Nephron (organoid): ENCODE data around the gene ALX1.

Experiments used
- H3K27ac Mint-ChIP-seq, 3 experiments: 2 replicates each; pipeline ENCODE4 v1.8.0; 2020; ENCODE audit warnings: mixed read lengths in 3 of 3, mild to moderate bottlenecking in 2 of 3, moderate library complexity in 1 of 3
- H3K27me3 Mint-ChIP-seq: 2 replicates; pipeline ENCODE4 v1.8.0; 2021; ENCODE audit warnings: low read depth, mild to moderate bottlenecking, moderate library complexity, mixed read lengths
- H3K36me3 Mint-ChIP-seq: 2 replicates; pipeline ENCODE4 v1.8.0; 2020; ENCODE audit warnings: low read depth, mixed read lengths
- H3K4me1 Mint-ChIP-seq: 2 replicates; pipeline ENCODE4 v1.8.0; 2020; ENCODE audit warnings: mixed read lengths
- H3K4me3 Mint-ChIP-seq, 3 experiments: 2 replicates each; pipeline ENCODE4 v1.8.0; 2020; ENCODE audit warnings: mild to moderate bottlenecking in 3 of 3, mixed read lengths in 3 of 3, moderate library complexity in 2 of 3
- H3K9me3 Mint-ChIP-seq: 2 replicates; pipeline ENCODE4 v1.8.0; 2020; ENCODE audit warnings: mixed read lengths
- TF ChIP-seq, protein P1 (sequence below), 3 experiments: fragments of 200-600 bp; sonication (generic); IDR thresholded peaks; one replicate each; pipeline ENCODE4 v1.5.0; 2021; ENCODE audit warnings: antibody characterized with exemption in 3 of 3; ENCODE audit not compliant: unreplicated experiment in 3 of 3

ALX1 gene

DNA sequence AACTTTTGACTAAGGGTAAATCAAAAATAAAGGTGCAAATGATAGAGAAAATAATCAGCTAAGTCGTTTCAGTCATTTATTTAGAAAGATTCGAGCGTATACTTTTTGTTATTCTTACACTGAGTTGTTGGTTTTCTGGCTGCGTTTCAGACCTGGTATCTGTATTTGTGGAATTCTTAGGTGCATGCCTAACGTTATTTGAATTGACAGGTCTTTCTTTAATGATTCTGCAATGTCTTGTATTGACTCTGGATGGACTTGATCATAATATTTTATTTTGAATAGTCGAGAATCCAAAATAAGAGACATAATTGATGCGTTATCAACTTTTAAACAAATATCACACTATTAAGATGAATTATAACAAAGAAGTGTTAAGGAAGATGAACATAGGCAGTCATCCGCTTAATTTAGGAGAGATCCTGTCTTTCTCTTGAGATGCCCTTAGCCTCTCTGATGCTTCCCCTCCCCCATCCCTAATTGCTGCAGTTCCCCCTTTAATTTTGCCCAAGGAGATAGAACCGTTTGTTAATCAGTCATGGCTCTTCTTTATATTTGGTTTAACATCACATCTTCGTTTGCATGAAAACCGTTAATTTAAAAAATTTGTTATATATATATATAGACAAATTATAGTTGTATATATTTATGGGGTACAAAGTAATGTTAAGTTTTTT, 1.8 kb downstream of the ALX1 start:
- peaks cover 36% of the 10 kb centered on the region for H3K4me1 Mint-ChIP-seq
- peaks cover 13% of the 10 kb centered on the region for H3K36me3 Mint-ChIP-seq
- H3K27ac Mint-ChIP-seq: peak overlapping the region; percentile 95 to 97 (median 95)
- H3K27me3 Mint-ChIP-seq: peaks cover 71% of the 10 kb centered on the region
- peak overlapping the region; percentile 94 to 96 (median 94) for H3K4me3 Mint-ChIP-seq
- peaks cover 3% of the 10 kb centered on the region for H3K9me3 Mint-ChIP-seq
- TF ChIP-seq, protein P1, sequence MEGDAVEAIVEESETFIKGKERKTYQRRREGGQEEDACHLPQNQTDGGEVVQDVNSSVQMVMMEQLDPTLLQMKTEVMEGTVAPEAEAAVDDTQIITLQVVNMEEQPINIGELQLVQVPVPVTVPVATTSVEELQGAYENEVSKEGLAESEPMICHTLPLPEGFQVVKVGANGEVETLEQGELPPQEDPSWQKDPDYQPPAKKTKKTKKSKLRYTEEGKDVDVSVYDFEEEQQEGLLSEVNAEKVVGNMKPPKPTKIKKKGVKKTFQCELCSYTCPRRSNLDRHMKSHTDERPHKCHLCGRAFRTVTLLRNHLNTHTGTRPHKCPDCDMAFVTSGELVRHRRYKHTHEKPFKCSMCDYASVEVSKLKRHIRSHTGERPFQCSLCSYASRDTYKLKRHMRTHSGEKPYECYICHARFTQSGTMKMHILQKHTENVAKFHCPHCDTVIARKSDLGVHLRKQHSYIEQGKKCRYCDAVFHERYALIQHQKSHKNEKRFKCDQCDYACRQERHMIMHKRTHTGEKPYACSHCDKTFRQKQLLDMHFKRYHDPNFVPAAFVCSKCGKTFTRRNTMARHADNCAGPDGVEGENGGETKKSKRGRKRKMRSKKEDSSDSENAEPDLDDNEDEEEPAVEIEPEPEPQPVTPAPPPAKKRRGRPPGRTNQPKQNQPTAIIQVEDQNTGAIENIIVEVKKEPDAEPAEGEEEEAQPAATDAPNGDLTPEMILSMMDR (IDR thresholded peaks at IDR 0.05; ENCODE audit: unreplicated experiment in 3 of 3): no peak

DNA sequence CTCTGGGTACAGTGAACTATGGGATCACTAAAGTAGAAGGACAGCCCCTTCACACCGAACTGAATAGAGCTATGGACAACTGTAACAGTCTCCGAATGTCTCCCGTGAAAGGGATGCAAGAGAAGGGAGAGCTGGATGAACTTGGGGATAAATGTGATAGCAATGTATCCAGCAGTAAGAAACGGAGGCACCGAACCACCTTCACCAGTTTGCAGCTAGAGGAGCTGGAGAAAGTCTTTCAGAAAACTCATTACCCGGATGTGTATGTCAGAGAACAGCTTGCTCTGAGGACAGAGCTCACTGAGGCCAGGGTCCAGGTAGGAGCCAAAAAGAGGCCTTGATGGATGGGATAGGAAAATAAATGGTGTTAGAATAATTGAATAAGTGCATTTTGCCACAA, 3.5 kb downstream of the ALX1 start:
- TF ChIP-seq, protein P1 (IDR thresholded peaks at IDR 0.05; ENCODE audit: unreplicated experiment in 3 of 3): no peak
- peaks cover 53% of the 10 kb centered on the region for H3K27me3 Mint-ChIP-seq
- peak overlapping the region; percentile 16 to 95 (median 82) for H3K27ac Mint-ChIP-seq
- H3K36me3 Mint-ChIP-seq: peaks cover 16% of the 10 kb centered on the region
- peaks cover 31% of the 10 kb centered on the region for H3K4me1 Mint-ChIP-seq
- H3K9me3 Mint-ChIP-seq: no peaks in the 10 kb centered on the region
- peak overlapping the region; percentile 94 to 96 (median 94) for H3K4me3 Mint-ChIP-seq

DNA sequence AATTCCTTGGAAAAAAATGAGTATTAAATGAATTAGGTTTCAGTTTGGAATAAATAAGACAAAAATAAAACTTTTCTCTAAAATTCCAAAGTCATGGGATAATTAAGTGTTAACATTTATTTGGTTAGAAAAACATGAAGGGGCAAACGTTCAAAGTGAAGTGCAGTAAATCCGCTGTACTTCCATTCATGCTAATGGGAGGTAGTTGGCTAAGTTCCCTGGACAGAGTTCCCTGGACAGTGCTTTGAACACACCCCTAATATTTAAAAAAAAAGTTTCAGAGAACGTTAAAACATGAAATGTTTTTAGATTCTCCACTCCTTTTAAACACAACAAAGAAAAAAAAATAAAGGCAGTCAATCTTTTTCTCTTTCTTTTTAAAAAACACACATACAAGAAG, 16.3 kb downstream of the ALX1 start:
- peaks cover 17% of the 10 kb centered on the region for H3K36me3 Mint-ChIP-seq
- TF ChIP-seq, protein P1 (IDR thresholded peaks at IDR 0.05; ENCODE audit: unreplicated experiment in 3 of 3): no peak
- peak overlapping the region; percentile 48 to 73 (median 72) for H3K27ac Mint-ChIP-seq
- H3K4me3 Mint-ChIP-seq: peak overlapping the region in 2 of 3 experiments; percentile 38 to 74
- H3K9me3 Mint-ChIP-seq: no peaks in the 10 kb centered on the region
- peaks cover 10% of the 10 kb centered on the region for H3K4me1 Mint-ChIP-seq
- H3K27me3 Mint-ChIP-seq: no peaks in the 10 kb centered on the region

DNA sequence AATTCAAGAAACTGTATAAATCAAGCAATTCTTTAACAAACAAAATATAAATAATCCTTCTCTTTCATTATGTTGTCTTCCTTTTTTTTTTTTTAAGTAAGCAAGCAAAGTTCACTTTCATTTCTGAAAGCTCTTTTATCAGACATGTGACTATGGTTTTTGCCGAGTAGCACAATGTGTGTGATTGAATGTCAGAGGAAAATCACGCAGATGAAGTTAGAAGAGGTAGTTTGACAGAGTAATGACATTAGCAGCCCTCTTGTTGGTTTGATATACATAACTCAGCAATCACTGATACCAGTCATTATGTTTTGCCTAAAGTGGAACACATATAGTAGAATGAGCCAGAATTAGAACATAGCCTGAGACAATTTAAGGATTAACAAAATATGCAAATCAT, 19.0 kb downstream of the ALX1 start:
- H3K4me1 Mint-ChIP-seq: peaks cover 11% of the 10 kb centered on the region
- no peaks in the 10 kb centered on the region for H3K9me3 Mint-ChIP-seq
- no peak overlapping the region for H3K27ac Mint-ChIP-seq
- H3K27me3 Mint-ChIP-seq: no peaks in the 10 kb centered on the region
- TF ChIP-seq, protein P1 (IDR thresholded peaks at IDR 0.05; ENCODE audit: unreplicated experiment in 3 of 3): no peak
- no peak overlapping the region for H3K4me3 Mint-ChIP-seq
- peaks cover 19% of the 10 kb centered on the region for H3K36me3 Mint-ChIP-seq

DNA sequence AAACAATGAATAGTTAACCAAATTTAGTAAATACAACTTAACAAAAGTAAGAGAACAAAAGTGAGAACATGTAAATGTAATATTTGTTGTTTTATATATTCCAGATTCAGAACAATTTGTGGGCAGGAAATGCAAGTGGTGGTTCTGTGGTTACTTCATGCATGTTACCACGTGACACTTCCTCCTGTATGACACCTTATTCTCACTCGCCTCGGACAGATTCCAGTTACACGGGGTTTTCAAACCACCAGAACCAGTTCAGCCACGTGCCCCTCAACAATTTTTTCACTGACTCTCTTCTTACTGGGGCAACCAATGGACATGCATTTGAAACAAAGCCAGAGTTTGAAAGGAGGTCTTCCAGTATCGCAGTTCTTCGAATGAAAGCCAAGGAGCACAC, 21.0 kb downstream of the ALX1 start:
- TF ChIP-seq, protein P1 (IDR thresholded peaks at IDR 0.05; ENCODE audit: unreplicated experiment in 3 of 3): no peak
- Mint-ChIP-seq H3K27ac (peak overlapping the region in 1 of 3 experiments; percentile 44), H3K4me3 (no peak overlapping the region), H3K9me3 (no peaks in the 10 kb centered on the region), H3K4me1 (peaks cover 11% of the 10 kb centered on the region), H3K36me3 (peaks cover 19% of the 10 kb centered on the region), H3K27me3 (no peaks in the 10 kb centered on the region)

DNA sequence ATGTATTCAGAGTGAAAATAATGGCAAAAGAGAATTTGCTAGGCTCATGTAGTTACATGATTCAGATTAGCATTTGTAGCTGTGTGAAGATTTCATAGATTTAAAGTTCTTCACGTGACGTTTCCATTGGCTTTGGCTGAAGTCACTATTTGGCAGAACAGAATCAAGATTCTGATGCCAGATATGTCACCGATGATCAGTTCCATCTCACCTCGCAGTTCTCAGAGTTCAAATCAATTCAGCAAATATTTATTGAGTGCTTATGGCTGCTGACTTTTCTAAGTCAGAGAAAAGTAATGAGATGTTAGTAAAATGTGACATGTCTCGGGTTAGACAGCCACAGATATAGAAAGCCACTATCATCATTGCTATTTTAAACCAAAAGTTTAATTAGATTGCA, 28.4 kb downstream of the ALX1 start:
- Mint-ChIP-seq H3K27me3 (no peaks in the 10 kb centered on the region), H3K4me1 (peaks cover 12% of the 10 kb centered on the region), H3K4me3 (no peak overlapping the region), H3K27ac (peak overlapping the region in 2 of 3 experiments; percentile 39 to 61), H3K36me3 (no peaks in the 10 kb centered on the region), H3K9me3 (no peaks in the 10 kb centered on the region)
- TF ChIP-seq, protein P1 (IDR thresholded peaks at IDR 0.05; ENCODE audit: unreplicated experiment in 3 of 3): no peak
